ENCODE measurements around the gene GPATCH11. TPM values are rescaled to one million over a fixed set of nuclear protein-coding genes. Genes with fewer than 3 reads are reported as not detected.

GPATCH11 gene
- total RNA-seq, 1 donor from 2014 or later = 7.8 TPM

DNA sequence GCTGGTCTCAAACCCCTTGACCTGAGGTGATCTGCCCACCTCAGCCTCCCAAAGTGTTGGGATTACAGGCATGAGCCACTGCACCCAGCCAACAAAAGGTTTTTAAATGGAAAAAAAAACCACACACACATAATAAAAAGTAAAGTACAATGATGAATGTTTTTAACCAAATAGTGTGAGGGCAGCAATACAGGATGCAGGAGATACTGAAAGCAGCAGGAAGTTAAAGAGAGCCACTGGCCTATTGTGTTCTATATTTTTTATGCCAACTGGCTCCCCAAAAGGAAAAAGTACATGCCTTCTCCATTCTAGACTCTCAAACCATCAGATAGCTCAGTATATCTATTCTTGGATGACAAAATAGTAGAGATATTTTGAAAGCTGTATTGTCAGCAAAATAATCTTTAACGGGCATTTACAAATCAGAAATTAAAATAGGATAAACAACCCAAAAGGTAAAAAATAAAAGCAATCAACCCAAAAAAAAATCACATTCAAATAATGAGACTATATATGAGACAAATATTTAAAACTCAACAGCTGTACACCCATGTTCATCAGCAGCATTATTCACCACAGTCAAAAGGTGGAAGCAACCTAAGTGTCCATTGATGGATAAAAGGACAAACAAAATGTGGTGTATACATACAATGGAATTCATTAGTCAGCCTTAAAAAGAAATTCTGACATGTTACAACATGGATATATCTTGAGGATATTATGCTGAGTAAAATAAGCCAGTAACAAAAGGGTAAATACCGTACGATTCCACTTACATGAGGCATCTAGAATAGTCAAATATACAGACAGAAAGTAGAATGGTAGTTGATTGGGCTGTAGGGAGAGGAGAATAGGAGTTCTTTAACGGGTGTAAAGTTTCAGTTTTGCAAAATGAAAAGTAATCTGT, 26.2 kb downstream of the GPATCH11 start:
- H3K27me3 ChIP-seq = no peaks in the 10 kb centered on the region
- ATAC-seq = no peak
- no peak for DNase-seq
- no peak overlapping the region for H3K27ac ChIP-seq
- intact Hi-C loops (cut with DNase I) = no loop called here
- TF ChIP-seq, protein P1, sequence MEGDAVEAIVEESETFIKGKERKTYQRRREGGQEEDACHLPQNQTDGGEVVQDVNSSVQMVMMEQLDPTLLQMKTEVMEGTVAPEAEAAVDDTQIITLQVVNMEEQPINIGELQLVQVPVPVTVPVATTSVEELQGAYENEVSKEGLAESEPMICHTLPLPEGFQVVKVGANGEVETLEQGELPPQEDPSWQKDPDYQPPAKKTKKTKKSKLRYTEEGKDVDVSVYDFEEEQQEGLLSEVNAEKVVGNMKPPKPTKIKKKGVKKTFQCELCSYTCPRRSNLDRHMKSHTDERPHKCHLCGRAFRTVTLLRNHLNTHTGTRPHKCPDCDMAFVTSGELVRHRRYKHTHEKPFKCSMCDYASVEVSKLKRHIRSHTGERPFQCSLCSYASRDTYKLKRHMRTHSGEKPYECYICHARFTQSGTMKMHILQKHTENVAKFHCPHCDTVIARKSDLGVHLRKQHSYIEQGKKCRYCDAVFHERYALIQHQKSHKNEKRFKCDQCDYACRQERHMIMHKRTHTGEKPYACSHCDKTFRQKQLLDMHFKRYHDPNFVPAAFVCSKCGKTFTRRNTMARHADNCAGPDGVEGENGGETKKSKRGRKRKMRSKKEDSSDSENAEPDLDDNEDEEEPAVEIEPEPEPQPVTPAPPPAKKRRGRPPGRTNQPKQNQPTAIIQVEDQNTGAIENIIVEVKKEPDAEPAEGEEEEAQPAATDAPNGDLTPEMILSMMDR (IDR thresholded peaks at IDR 0.05) = no peak
- no peak overlapping the region for H3K4me3 ChIP-seq
- no peaks in the 10 kb centered on the region for H3K9me3 ChIP-seq
- H3K4me1 ChIP-seq = no peaks in the 10 kb centered on the region
- H3K36me3 ChIP-seq = peaks cover 87% of the 10 kb centered on the region

DNA sequence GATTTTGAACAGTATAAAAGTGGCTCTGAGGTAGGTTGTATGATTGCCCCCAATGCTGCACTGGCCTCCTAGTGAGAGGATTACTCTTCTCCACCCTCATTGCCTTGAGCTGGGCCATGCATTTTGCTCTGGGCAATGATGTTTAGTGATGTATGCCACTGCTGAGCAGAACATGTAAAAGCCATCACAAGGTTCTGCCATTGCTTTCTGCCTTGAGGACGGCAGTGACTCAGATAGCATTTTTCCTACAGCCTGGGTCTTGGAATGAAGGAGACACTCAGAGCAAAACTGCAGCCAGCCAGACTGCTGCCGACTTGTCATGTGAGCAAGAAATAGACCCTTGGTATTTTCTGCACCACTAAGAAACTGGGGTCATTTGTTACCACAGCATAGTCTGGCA, 27.6 kb downstream of the GPATCH11 start:
- no peak for ATAC-seq
- intact Hi-C loops (cut with DNase I) = no loop called here
- no peaks in the 10 kb centered on the region for H3K9me3 ChIP-seq
- no peak for DNase-seq
- TF ChIP-seq, protein P1 (IDR thresholded peaks at IDR 0.05) = no peak
- H3K36me3 ChIP-seq = peaks cover 87% of the 10 kb centered on the region
- no peaks in the 10 kb centered on the region for H3K27me3 ChIP-seq
- H3K27ac ChIP-seq = no peak overlapping the region
- no peaks in the 10 kb centered on the region for H3K4me1 ChIP-seq
- no peak overlapping the region for H3K4me3 ChIP-seq

DNA sequence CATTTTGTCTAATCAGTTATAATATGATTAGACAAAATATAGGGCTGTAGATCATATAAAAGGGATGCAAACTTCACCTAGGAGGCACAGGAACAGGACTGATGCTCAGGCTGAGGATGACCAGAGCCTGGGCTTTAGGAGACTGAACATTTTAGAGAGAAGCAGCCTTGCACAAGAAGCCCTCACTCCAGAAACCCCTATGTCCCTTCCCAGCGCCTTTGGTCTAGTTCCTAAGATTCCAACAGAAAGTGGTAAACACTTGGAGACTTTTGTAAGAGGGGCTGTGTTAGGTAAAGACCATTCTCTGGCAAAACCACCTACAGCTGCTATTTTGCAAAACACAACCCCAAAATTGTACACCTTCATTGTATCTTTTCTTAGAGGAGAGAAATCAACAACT, 33.2 kb downstream of the GPATCH11 start:
- TF ChIP-seq, protein P1 (IDR thresholded peaks at IDR 0.05) = no peak
- no peak for ATAC-seq
- H3K36me3 ChIP-seq = peaks cover 83% of the 10 kb centered on the region
- no peaks in the 10 kb centered on the region for H3K27me3 ChIP-seq
- H3K4me1 ChIP-seq = no peaks in the 10 kb centered on the region
- H3K4me3 ChIP-seq = no peak overlapping the region
- intact Hi-C loops (cut with DNase I) = no loop called here
- H3K27ac ChIP-seq = no peak overlapping the region
- H3K9me3 ChIP-seq = no peaks in the 10 kb centered on the region
- DNase-seq = no peak

DNA sequence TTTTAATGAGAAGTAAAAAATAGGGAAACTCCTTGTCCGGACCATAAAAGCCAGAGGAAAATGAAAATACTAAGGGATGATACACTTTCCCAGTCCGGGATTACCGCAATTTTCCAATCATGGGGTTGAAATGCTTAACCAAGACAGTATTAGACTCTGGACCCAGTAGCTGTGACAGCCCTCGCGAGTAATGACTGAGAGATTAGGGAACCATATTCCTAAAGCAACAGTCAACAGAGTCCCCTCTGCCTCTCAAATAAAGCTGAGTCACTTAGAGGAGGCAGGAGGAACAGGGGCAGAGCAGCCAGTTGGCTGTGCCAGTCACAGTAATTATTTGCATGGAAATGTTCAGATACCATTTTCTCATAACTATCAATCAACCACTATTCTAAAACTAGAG, 34.8 kb downstream of the GPATCH11 start:
- H3K27me3 ChIP-seq = no peaks in the 10 kb centered on the region
- ATAC-seq = no peak
- H3K36me3 ChIP-seq = peaks cover 81% of the 10 kb centered on the region
- H3K9me3 ChIP-seq = no peaks in the 10 kb centered on the region
- H3K27ac ChIP-seq = no peak overlapping the region
- DNase-seq = no peak
- TF ChIP-seq, protein P1 (IDR thresholded peaks at IDR 0.05) = no peak
- no peak overlapping the region for H3K4me3 ChIP-seq
- intact Hi-C loops (cut with DNase I) = no loop called here
- no peaks in the 10 kb centered on the region for H3K4me1 ChIP-seq

DNA sequence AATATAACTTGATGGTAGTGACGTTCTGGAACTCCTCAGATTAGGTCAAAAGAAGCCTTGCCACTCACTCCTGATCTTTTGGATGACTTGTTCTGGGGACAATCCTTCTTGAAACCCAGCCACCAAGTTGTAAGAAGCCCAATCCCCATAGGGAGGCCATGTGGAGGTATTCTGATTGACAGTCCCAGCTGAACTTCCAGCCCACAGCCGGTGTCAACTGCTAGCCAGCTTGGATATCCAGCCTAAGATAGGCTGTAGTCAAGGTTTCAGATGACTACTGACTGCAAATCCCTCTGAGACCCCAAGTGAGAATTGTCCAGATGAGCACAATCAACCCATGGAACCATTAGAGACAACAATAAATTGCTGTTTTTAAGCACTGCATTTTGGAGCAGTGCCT, 41.1 kb downstream of the GPATCH11 start:
- Histone ChIP-seq H3K4me3 (no peak overlapping the region), H3K27ac (no peak overlapping the region), H3K27me3 (no peaks in the 10 kb centered on the region), H3K4me1 (no peaks in the 10 kb centered on the region), H3K9me3 (no peaks in the 10 kb centered on the region), H3K36me3 (peaks cover 82% of the 10 kb centered on the region)
- intact Hi-C loops (cut with DNase I) = no loop called here
- TF ChIP-seq, protein P1 (IDR thresholded peaks at IDR 0.05) = no peak
- ATAC-seq (no peak), DNase-seq (no peak)
